Measurements from ENCODE around the gene ETV6.

The ETV6 gene

GRCh38 chr12:11741434-11742092 is 92.1 kb downstream of the ETV6 start:
- no peak for DNase-seq (ENCODE audit: low read depth)

GRCh38 chr12:11743423-11744409 is 94.2 kb downstream of the ETV6 start:
- DNase-seq (ENCODE audit: low read depth): no peak

- DNase-seq (ENCODE audit: low read depth): no peak
Observed at GRCh38 chr12:11744410-11744801, 94.9 kb downstream of the ETV6 start.

GRCh38 chr12:11745113-11745512 is 95.6 kb downstream of the ETV6 start:
- no peak for DNase-seq (ENCODE audit: low read depth)

GRCh38 chr12:11746024-11746771 is 96.7 kb downstream of the ETV6 start:
- DNase-seq (ENCODE audit: low read depth): no peak

GRCh38 chr12:11746940-11747716 is 97.7 kb downstream of the ETV6 start:
- DNase-seq (ENCODE audit: low read depth): no peak

- DNase-seq (ENCODE audit: low read depth): no peak
Observed at GRCh38 chr12:11747969-11748368, 98.5 kb downstream of the ETV6 start.

- no peak for DNase-seq (ENCODE audit: low read depth)
Observed at GRCh38 chr12:11748903-11749302, 99.4 kb downstream of the ETV6 start.

GRCh38 chr12:11749943-11750690 is 100.6 kb downstream of the ETV6 start:
- DNase-seq (ENCODE audit: low read depth): no peak

GRCh38 chr12:11752403-11753149 is 103.1 kb downstream of the ETV6 start:
- no peak for DNase-seq (ENCODE audit: low read depth)

- DNase-seq (ENCODE audit: low read depth): no peak
Observed at GRCh38 chr12:11753150-11753499, 103.7 kb downstream of the ETV6 start.

GRCh38 chr12:11753826-11754225 is 104.4 kb downstream of the ETV6 start:
- DNase-seq (ENCODE audit: low read depth): no peak

- no peak for DNase-seq (ENCODE audit: low read depth)
Observed at GRCh38 chr12:11754256-11754655, 104.8 kb downstream of the ETV6 start.

GRCh38 chr12:11755302-11755930 is 105.9 kb downstream of the ETV6 start:
- DNase-seq (ENCODE audit: low read depth): no peak

GRCh38 chr12:11756022-11756421 is 106.5 kb downstream of the ETV6 start:
- no peak for DNase-seq (ENCODE audit: low read depth)

GRCh38 chr12:11756523-11756922 is 107.0 kb downstream of the ETV6 start:
- no peak for DNase-seq (ENCODE audit: low read depth)

GRCh38 chr12:11757095-11757494 is 107.6 kb downstream of the ETV6 start:
- DNase-seq (ENCODE audit: low read depth): no peak

- DNase-seq (ENCODE audit: low read depth): no peak
Observed at GRCh38 chr12:11757531-11757930, 108.1 kb downstream of the ETV6 start.

GRCh38 chr12:11758087-11758486 is 108.6 kb downstream of the ETV6 start:
- DNase-seq (ENCODE audit: low read depth): no peak

Data from stimulated activated CD8-positive, alpha-beta memory T cell treated with anti-CD3 and anti-CD28 coated beads, Interleukin-7, amount 100 ng/mL, for 24 hours (primary cell).